CD4-positive, alpha-beta T cell treated with Interleukin-2 at 100 ng/mL for 4 hours (primary cell): ENCODE data around the gene RNF123.
"Not testable (repeated sequence)": the region's sequence is repeated elsewhere in the genome, so short reads cannot be mapped to it uniquely, and the experiment has no call there.

ENCODE experiments used
- DNase-seq: peaks from one replicate; pipeline ENCODE4 v3.0.0-alpha.2; 2020; ENCODE audit warnings: low spot score

The RNF123 gene

DNA sequence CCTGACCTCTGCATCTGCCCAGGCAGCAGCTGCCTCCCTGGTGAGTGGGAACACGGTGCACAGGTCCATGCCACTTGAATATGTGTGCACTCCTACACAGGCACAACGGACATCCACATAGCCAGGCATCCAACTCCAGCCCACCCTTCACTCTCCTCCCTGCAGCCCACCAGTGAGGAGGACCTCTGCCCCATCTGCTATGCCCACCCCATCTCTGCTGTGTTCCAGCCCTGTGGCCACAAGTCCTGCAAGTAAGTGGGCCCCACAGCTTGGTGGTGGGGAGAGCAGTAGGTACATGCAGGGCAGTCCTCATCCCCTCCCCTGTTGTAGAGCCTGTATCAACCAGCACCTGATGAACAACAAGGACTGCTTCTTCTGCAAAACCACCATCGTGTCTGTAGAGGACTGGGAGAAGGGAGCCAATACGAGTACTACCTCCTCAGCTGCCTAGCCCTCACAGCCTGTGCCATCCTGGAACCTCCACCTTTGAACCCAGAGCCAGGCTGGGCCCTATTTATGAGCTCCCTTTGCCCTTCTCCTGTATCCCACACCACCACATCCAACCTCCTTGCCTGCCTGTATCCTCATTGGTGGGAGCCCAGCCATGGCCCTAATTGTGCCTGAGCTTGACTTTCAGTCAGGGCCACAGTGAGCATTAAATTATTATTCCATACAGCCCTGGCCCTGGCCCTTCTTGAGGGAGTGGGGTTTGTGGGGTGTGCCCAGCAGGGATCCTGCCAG, 31.7 kb downstream of the RNF123 start:
- DNase-seq, result no peak

DNA sequence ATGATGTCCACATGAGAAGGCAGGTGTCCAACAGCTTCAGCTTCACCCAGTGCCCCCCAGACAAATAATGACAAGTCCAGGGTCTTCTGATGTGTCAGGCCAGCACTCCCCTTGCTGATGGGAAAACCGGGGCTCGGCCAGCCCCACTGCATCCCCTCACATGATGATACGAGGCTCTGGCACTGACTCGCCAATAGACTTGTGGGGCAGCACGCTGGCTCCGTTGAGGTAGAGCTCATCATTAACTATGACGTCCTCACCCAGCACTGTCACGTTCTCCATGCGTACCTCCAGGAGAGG, 32.2 kb downstream of the RNF123 start:
- DNase-seq, result no peak

DNA sequence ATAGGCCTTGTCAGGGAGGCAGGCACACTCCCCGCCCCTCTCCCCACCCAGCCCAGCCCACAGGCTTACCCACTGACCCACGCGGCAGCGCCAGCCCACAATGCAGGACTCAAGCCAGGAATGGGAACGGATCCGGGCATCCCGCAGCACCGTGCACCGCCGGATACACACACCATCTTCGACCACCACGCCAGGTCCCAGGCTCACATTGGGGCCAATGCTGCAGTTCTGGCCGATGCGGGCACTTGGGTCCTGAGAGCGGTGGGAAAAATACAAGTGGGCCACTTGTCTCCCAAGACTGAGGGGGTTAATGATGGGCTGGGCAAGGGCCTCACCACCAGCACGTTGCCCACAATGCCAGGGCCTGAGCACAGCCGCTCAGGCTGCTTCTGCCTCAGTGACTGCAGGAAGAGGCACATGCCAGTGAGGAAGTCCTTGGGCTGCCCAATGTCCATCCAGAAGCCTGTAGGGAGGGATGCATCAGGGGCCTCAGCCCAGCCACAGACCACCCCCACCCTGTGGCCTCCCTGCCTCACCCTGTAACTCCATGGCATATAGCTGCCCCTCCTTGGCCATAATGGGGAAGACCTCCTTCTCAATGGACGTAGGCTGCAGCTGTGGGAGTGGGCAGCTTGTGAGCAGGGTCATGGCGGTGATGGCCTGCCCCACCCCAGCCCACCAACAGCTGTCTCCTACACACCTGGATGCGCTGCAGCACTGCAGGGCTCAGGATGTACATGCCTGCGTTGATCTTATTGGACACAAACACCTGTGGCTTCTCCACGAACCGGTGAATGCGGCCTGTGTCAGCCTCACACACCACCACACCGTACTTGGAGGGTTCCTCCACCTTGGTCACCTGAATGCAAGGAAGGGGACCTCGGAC, 32.8 kb downstream of the RNF123 start:
- no peak for DNase-seq

DNA sequence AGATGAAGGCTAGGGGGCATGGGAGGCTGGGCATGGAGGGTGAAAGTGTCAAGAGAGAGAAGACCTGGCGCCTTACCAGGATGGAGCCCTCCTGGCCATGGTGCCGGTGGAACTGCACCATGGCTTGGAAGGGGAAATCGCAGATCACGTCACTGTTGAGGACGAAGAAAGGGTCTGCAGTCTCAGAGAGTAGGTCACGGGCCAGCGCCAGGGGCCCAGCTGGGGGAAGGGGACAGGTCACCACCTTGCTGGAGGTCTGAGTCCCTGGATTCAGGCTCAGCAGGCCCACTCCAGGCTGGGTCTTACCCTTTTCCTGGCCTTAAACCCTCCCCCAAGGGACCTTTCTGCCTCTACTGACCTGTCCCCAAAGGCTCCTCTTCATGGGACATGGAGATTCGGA, 33.5 kb downstream of the RNF123 start:
- no peak for DNase-seq

- peak; percentile 51 for DNase-seq
Observed at GRCh38 chr3:49723296-49723627, 33.9 kb downstream of the RNF123 start.

GRCh38 chr3:49723628-49724551, 34.5 kb downstream of the RNF123 start, which contains the start of gene GMPPB:
TSS of gene GMPPB (minus strand) at chr3:49723951. CDS start at chr3:49723726, 225 bp downstream.
- DNase-seq, result peak; percentile 91

- DNase-seq, result peak; percentile 14
Observed at GRCh38 chr3:49724586-49724985, 35.2 kb downstream of the RNF123 start.

GRCh38 chr3:49725906-49726681, 36.7 kb downstream of the RNF123 start:
- DNase-seq, result no peak

GRCh38 chr3:49727154-49727923, 38.0 kb downstream of the RNF123 start:
- no peak for DNase-seq

DNA sequence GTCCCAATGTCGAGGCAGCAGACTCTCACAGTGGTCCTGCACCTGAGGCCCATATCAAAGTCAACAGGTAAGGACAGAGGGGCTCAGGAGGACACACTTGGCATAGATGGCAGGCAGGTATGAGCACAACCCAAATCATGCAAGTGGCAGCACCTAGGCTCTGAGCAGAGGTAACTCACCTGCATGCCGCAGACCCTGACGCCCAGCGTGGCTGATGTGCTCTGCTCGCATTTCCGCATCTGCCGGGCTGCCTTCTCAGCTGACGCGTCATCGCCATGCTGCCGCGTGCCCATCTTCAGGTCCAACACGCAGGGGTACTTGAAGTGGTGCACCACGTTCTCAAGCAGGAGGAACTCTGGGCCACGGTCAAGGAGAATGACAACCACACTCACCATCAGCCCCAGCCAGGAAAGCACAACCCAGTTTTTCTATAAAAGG, 38.6 kb downstream of the RNF123 start:
- no peak for DNase-seq

GRCh38 chr3:49729966-49730609, 40.7 kb downstream of the RNF123 start:
- no peak for DNase-seq

DNA sequence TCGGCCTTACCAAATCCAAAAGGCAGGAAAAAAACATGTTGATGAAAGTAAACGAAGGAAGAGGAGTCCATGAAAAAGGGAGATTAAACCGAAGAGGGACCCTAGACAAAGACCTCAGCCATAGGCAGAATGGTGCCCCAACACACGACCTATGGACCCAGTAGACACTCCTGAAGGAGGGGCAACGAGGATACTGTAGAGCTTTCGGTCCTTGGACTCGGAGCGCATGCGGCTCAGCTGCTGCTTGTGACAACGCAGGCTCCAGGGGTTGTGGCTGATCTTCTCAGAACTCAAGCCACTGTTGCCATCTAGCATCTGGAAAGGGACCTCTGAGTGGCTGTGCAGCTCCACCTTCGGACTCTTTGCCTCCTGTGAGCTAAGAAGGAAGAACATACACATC, 43.2 kb downstream of the RNF123 start:
- no peak for DNase-seq

DNA sequence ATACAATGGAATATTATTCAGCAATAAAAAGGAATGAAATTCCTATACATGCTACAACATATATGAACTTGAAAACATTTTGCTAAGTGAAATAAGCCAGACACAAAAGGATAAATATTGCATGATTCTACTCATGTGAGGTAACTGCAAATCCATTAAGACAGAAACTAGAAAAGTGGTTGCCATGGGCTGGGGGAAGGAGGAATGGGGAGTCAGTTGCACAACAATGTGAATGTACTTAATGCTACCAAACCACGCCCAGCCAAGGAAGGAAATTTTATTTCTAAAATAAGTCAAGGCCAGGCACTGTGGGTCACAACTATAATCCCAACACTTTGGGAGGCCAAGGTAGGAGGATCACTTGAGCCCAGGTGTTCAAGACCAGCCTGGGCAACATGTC, 44.2 kb downstream of the RNF123 start:
- no peak for DNase-seq

DNA sequence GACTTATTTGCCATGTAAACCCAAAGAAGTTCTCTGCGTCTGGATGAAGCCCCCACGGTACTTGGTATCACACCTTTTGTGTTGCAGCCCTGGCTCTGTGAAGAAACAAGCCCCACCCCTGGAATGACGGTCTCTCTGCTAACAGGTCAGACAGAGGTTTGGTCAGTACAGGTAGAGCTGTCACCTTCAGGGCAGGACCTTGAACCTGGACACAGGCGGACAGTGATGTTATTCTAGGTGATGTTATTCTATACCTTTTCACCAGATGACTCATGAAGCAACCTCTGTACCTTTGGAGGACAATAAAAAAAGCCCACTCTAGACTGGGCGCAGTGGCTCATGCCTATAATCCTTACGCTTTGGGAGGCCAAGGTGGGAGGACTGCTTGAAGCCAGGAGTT, 45.4 kb downstream of the RNF123 start:
- no peak for DNase-seq

DNA sequence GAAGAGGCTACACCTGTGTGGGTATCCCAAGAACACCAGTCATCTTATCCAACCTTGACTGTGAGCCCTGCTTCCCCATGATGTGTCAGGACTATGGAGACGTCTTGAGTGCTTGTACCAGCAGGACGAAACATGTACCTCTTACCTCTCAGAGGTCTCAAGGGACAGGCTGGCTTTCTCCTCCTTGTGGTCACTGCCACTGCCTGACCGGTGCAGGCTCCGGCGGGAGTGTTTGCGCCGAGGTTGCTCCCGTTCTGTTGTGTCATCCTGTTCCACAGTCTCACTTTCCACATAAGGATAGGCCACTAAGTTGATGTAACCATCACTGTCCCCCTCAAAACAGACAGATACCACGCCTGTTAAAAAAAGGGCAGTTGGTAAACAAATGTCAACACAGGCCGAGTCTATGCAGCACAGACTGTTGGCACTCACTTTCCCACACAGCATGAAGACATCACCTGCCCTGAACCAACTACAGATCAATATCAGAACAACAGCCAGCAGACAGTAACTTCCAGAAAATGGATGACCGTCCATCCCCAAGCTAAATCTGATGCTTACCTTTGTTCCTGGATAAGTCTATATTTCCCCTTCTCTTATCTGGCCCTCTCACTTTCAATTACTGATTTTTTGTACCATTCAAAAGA, 48.8 kb downstream of the RNF123 start:
- no peak for DNase-seq

DNA sequence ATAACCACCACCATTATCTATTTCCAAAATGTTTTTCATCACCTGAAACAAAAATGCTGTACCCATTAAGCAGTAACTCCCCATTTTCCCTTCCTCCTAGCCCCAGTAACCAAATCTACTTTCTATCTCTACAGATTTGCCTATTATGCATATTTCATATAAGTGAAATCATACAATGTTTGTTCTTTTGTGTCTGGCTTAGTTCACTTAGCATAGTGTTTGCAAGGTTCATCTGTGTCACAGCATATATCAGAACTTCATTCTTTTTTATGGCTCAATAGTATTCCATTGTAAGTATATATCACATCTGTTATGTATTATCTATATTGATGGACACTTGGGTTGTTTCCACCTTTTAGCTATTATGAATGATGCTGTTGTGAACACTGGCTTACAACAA, 51.1 kb downstream of the RNF123 start:
- DNase-seq, result no peak

DNA sequence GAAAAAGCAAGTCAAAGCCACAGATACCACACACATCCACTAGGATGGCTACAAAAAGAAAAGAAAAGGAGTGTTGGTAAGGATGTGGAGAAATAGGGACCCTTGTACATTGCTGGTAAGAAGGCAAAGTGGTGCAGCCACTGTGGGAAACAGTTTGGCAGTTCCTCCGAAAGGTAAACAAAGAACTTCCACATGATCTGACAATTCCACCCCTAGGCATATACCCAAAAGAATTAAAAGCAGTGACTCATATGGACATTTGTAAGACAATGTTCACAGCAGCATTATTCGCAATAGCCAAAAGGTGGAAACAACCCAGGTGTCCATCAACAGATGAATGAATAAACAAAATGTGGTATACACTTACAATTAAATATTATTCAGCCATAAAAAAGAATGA, 56.6 kb downstream of the RNF123 start:
- no peak for DNase-seq

DNA sequence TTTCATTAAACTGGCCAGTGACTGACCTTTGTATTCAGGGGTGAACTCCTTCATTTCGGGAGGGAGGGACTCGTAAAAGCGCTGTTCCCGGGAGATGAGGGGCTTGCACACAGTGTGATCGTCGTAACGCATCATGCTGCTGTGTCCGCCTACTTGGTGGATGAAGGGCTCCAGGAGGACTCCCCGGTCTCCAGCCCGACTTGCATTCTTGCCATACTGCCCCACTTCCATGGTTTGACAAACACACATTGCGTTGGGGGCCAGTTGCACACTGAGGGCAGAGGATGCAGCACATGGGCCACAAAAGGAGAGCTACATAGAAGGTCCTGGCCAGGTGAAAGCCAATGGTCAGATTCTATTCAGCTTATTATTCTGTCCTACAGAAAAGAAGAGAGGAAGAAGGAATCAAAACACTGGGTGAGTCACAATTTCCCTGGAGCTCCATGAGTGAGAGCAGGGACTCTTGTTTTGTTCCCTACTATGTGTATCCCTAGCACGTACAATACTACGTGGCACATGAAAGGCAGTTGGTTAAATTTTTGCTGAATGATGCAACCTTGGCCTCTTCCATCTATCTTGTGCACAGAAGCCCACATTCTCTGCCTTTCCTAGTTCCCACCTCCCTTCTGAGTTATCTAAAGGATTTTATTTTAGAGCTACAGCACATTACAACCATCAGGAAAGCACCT, 58.6 kb downstream of the RNF123 start:
- DNase-seq, result no peak

GRCh38 chr3:49748874-49749273, 59.5 kb downstream of the RNF123 start:
- DNase-seq, result not testable (repeated sequence)
